OCI-LY7 (cell line): ENCODE measurements around the gene SMURF1. TPM values are rescaled to one million over a fixed set of nuclear protein-coding genes. Genes with fewer than 3 reads are reported as not detected.
"Not testable (repeated sequence)": the region's sequence is repeated elsewhere in the genome, so short reads cannot be mapped to it uniquely, and the experiment has no call there.

Experiments
- BruUV-seq: library from RNA; stranded (reverse); fragments of 400-500 nt; replicated peaks from 2 replicates; lab custom pipeline; 2021; lab: Mats Ljungman, UMichigan
- CTCF ChIA-PET: fragments of 300-600 bp; sonication (Branson Sonifier 250); formaldehyde crosslinking; loops from one replicate; lab custom pipeline; 2022; ENCODE audit warnings: antibody characterized with exemption; ENCODE audit not compliant: unreplicated experiment; lab: Charles Lee
- POLR2A ChIA-PET: fragments of 300-600 bp; sonication (Branson Sonifier 250); formaldehyde crosslinking; loops from one replicate; lab custom pipeline; 2022; ENCODE audit warnings: antibody characterized with exemption; lab: Charles Lee
- DNase-seq: peaks from one replicate; pipeline ENCODE4 v3.0.0-alpha.2; 2015; ENCODE audit warnings: low spot score
- H2AFZ ChIP-seq: fragments of 200-600 bp; sonication (generic), shearing (Covaris generic); 2 replicates; pipeline ENCODE4 v1.6.1; 2014; ENCODE audit warnings: mild to moderate bottlenecking, antibody characterized with exemption, low read length, moderate library complexity
- H3K27ac ChIP-seq: fragments of 200-600 bp; sonication (generic); 2 replicates; pipeline ENCODE4 v1.5.1; 2014; ENCODE audit warnings: mixed run types, low read depth, mild to moderate bottlenecking, moderate library complexity, low read length, inconsistent platforms; ENCODE audit not compliant: poor library complexity, severe bottlenecking
- H3K36me3 ChIP-seq: fragments of 200-600 bp; sonication (generic); 2 replicates; pipeline ENCODE4 v1.6.1; 2014; ENCODE audit warnings: mild to moderate bottlenecking, antibody characterized with exemption, low read length, moderate library complexity, mixed read lengths; ENCODE audit not compliant: insufficient read depth
- H3K4me1 ChIP-seq: fragments of 200-600 bp; sonication (generic); 2 replicates; pipeline ENCODE4 v1.5.1; 2014; ENCODE audit warnings: mild to moderate bottlenecking, low read length; ENCODE audit not compliant: insufficient read depth, poor library complexity, severe bottlenecking
- H3K4me2 ChIP-seq: fragments of 200-600 bp; sonication (generic); 2 replicates; pipeline ENCODE4 v1.6.1; 2014; ENCODE audit warnings: mild to moderate bottlenecking, low read length
- H3K4me3 ChIP-seq: fragments of 200-600 bp; sonication (generic); 2 replicates; pipeline ENCODE4 v1.5.1; 2014; ENCODE audit warnings: mild to moderate bottlenecking, low read depth, low read length; ENCODE audit not compliant: poor library complexity, severe bottlenecking
- H3K79me2 ChIP-seq: fragments of 200-600 bp; sonication (generic); 2 replicates; pipeline ENCODE4 v1.6.1; 2016; ENCODE audit warnings: low read depth, mild to moderate bottlenecking, low read length, moderate library complexity, mixed read lengths; ENCODE audit not compliant: insufficient read depth
- H3K9me2 ChIP-seq: fragments of 200-600 bp; sonication (generic); 2 replicates; pipeline ENCODE4 v1.6.1; 2016; ENCODE audit warnings: mild to moderate bottlenecking, low read length, mixed read lengths; ENCODE audit not compliant: insufficient read depth
- H3K9me3 ChIP-seq: fragments of 200-600 bp; sonication (generic); 2 replicates; pipeline ENCODE4 v1.6.1; 2014; ENCODE audit warnings: mild to moderate bottlenecking, mixed run types, low read length, mixed read lengths
- H4K20me1 ChIP-seq: fragments of 200-600 bp; sonication (generic); 2 replicates; pipeline ENCODE4 v1.6.1; 2014; ENCODE audit warnings: mild to moderate bottlenecking, antibody characterized with exemption, low read length, moderate library complexity, mixed read lengths; ENCODE audit not compliant: insufficient read depth
- EZH2phosphoT487 ChIP-seq: fragments of 200-600 bp; sonication (generic); IDR thresholded peaks from 2 replicates; pipeline ENCODE4 v1.6.1; 2018; ENCODE audit warnings: low read depth, borderline replicate concordance, mild to moderate bottlenecking, mixed run types, antibody characterized with exemption, low read length, moderate library complexity, mixed read lengths
- intact Hi-C: fragments of 100-400 bp; cut with micrococcal nuclease; formaldehyde crosslinking; loops from one replicate; pipeline ENCODE4 v1.10.0; 2022; ENCODE audit not compliant: unreplicated experiment
- total RNA-seq, 2 experiments: library from RNA; depleted of rRNA in 1 of 2; stranded (reverse); fragments of >200 nt in 1 of 2; shearing (Covaris generic) in 1 of 2; gene quantifications; 2 replicates each; pipeline ENCODE4 v1.2.3, GENCODE V29; 2014 to 2022
- TF ChIP-seq, protein P1 (sequence below): fragments of 200-600 bp; sonication (generic); conservative IDR thresholded peaks from 2 replicates; pipeline ENCODE4 v1.5.1; 2014; ENCODE audit warnings: mild to moderate bottlenecking, antibody characterized with exemption, low read length, moderate library complexity, mixed read lengths

SMURF1 gene
- total RNA-seq, 2 experiments from 2014 or later, result 11.5 to 17.8 TPM

DNA sequence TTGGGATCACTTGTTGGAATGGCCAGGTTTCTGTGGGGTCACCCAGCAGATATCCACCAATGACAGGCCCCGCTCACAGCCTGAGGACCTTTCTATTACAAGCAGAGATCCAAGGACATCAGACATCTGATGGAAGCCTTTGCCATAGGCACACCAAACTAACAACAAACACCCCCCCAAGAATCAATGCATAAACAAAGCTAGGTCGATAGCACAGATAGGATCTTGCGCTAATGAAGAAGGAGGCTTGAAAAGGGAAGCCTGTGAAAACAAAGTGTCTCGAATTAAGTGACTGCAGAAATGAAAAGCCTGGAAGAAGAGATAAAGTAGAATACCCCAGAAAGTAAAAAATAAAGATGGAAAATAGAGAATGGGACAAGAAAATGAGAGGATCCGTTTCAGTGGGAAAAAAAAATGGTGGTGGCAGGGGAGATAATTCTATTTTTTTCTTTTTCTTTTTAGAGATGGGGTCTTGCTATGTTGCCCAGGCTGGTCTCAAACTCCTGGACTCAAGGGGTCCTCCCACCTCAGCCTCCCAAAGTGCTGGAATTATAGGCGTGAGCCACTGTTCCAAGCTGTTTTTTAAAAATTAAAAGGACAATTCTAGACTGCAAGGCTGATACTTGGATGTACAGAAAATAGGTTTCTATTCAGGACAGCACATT is 26.3 kb upstream of the SMURF1 start:
- no peak overlapping the region for H3K4me2 ChIP-seq
- POLR2A ChIA-PET, result no interaction called here
- no TSS peak for BruUV-seq
- DNase-seq, result no peak
- H3K4me3 ChIP-seq, result no peak overlapping the region
- H3K79me2 ChIP-seq, result no peaks in the 10 kb centered on the region
- intact Hi-C loops, result no loop called here
- no peaks in the 10 kb centered on the region for H4K20me1 ChIP-seq
- no peaks in the 10 kb centered on the region for H3K9me2 ChIP-seq
- no peaks in the 10 kb centered on the region for H3K9me3 ChIP-seq
- no peaks in the 10 kb centered on the region for H3K36me3 ChIP-seq
- H3K27ac ChIP-seq, result no peak overlapping the region
- H2AFZ ChIP-seq, result no peak overlapping the region
- CTCF ChIA-PET, result no interaction called here
- H3K4me1 ChIP-seq, result no peaks in the 10 kb centered on the region
- no peak for TF ChIP-seq EZH2phosphoT487
- TF ChIP-seq, protein P1, sequence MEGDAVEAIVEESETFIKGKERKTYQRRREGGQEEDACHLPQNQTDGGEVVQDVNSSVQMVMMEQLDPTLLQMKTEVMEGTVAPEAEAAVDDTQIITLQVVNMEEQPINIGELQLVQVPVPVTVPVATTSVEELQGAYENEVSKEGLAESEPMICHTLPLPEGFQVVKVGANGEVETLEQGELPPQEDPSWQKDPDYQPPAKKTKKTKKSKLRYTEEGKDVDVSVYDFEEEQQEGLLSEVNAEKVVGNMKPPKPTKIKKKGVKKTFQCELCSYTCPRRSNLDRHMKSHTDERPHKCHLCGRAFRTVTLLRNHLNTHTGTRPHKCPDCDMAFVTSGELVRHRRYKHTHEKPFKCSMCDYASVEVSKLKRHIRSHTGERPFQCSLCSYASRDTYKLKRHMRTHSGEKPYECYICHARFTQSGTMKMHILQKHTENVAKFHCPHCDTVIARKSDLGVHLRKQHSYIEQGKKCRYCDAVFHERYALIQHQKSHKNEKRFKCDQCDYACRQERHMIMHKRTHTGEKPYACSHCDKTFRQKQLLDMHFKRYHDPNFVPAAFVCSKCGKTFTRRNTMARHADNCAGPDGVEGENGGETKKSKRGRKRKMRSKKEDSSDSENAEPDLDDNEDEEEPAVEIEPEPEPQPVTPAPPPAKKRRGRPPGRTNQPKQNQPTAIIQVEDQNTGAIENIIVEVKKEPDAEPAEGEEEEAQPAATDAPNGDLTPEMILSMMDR, result no peak

DNA sequence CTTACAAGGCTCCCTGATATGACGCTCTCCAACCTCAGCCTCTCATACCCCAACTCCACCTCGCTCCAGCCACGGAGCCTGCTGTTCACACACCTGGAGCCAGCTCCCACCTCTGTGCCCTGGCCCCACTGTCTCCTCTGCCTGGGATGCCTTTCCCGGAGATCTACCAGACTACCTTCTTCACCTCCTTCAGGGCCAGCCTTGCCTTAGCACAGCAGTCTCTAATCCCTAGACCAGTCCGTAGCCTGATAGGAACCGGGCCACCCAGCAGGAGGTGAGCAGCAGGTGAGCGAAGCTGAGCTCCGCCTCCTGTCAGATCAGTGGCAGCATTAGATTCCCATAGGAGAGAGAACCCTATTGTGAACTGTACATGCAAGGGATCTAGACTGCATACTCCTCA is 23.2 kb upstream of the SMURF1 start:
- Histone ChIP-seq H3K79me2 (no peaks in the 10 kb centered on the region), H3K27ac (no peak overlapping the region), H3K4me1 (no peaks in the 10 kb centered on the region), H3K9me3 (no peaks in the 10 kb centered on the region), H2AFZ (no peak overlapping the region), H3K9me2 (no peaks in the 10 kb centered on the region), H4K20me1 (no peaks in the 10 kb centered on the region), H3K4me3 (no peak overlapping the region), H3K4me2 (no peak overlapping the region), H3K36me3 (no peaks in the 10 kb centered on the region)
- no peak for DNase-seq
- POLR2A ChIA-PET, result no interaction called here
- BruUV-seq, result no TSS peak
- intact Hi-C loops, result no loop called here
- TF ChIP-seq, protein P1, result no peak
- no peak for TF ChIP-seq EZH2phosphoT487
- CTCF ChIA-PET, result no interaction called here

DNA sequence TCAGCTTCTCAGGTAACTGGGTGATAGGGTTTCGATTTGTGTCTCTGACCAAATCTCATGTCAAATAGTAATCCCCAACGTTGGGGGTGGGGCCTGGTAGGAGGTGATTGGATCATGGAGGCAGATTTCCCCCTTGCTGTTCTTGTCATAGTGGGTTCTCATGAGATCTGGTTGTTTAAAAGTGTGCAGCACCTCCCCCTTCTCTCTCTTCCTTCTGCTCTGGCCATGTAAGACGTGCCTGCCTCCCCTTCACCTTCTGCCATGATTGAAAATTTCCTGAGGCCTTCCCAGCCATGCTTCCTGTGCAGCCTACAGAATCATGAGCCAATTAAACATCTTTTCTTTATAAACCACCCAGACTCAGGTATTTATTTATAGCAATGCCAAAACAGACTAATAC is 21.9 kb upstream of the SMURF1 start:
- Histone ChIP-seq H3K79me2 (no peaks in the 10 kb centered on the region), H3K4me1 (no peaks in the 10 kb centered on the region), H3K9me2 (no peaks in the 10 kb centered on the region), H3K9me3 (no peaks in the 10 kb centered on the region), H3K36me3 (no peaks in the 10 kb centered on the region), H3K4me2 (no peak overlapping the region), H2AFZ (no peak overlapping the region), H3K27ac (no peak overlapping the region), H4K20me1 (no peaks in the 10 kb centered on the region), H3K4me3 (no peak overlapping the region)
- ChIA-PET CTCF (no interaction called here), POLR2A (no interaction called here)
- TF ChIP-seq, protein P1, result no peak
- no peak for TF ChIP-seq EZH2phosphoT487
- no peak for DNase-seq
- no TSS peak for BruUV-seq
- intact Hi-C loops, result no loop called here

DNA sequence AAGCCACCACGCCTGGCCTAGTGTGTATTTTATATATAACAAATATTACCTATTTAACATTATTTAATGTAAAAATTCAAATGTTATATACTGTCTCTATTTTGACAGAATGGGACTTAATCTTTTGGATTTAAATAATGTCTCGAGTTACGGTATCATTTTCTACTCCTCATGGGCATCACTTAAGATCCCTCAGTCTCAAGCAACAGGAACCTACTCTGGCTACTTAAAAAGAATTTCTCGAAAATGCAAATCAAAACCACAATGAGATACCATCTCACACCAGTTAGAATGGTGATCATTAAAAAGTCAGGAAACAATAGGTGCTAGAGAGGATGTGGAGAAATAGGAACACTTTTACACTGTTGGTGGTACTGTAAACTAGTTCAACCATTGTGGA is 19.8 kb upstream of the SMURF1 start:
- H3K9me2 ChIP-seq, DNase-seq, H3K4me2 ChIP-seq, H3K4me3 ChIP-seq, H4K20me1 ChIP-seq, intact Hi-C loops, H3K36me3 ChIP-seq, H2AFZ ChIP-seq, CTCF ChIA-PET, H3K4me1 ChIP-seq, H3K79me2 ChIP-seq, H3K27ac ChIP-seq, H3K9me3 ChIP-seq, BruUV-seq: not testable (repeated sequence)
- POLR2A ChIA-PET, result interaction anchor here (0.6 kb wide), 1 partner anchor 28 kb away, joined by 3 read pairs; no protein-coding TSS in a partner anchor
